ENCODE measurements around the gene SMC1B.
"Not testable (repeated sequence)": the region's sequence is repeated elsewhere in the genome, so short reads cannot be mapped to it uniquely, and the experiment has no call there.

The SMC1B gene

DNA sequence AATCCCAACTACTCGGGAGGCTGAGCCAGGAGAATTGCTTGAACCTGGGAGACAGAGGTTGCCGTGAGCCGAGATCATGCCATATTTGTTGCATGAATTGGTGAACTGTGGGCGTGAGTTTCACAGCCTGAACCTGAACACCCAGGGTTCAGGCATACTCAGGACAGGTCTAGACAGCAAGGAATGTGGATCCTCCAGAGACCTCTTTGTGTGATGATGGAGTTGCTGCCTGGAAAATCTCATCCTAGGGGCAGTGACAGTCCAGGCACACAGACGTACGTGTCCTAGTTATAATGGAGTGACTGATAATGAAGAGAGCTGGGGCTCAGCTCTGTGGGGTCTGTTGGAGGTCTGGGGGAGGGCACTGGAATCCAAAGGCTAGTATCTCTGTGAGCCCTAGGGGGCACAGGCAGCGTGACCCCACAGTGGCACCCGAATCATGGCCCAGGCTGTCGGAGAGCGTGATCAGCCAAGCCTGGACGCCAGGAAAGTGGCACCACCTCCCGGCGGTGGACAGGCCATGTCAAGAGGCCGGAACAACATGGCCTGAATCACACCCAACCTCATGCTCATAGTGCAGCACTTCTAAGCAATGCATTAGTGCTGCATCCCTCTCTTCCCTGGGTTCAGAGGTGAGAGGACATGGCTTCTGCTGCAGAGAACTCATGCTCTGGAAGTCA is 31.8 kb upstream of the SMC1B start:
- DNase-seq, result no peak
- Histone ChIP-seq H3K4me3 (ENCODE audit: insufficient read depth, low read depth, low read length, poor library complexity, severe bottlenecking) (no peak overlapping the region), H3K27ac (ENCODE audit: insufficient read depth, low read length, poor library complexity, severe bottlenecking) (no peak overlapping the region), H3K36me3 (ENCODE audit: control insufficient read depth, insufficient read depth, low read length) (no peaks in the 10 kb centered on the region), H3K27me3 (replicated peaks; ENCODE audit: control insufficient read depth, insufficient read depth, low read length, poor library complexity, severe bottlenecking) (no peaks in the 10 kb centered on the region), H3K9me3 (ENCODE audit: control insufficient read depth, low read length) (no peaks in the 10 kb centered on the region), H3K4me1 (ENCODE audit: control insufficient read depth, insufficient read depth, low read length, poor library complexity, severe bottlenecking) (no peaks in the 10 kb centered on the region)

GRCh38 chr22:45444168-45444567 is 30.8 kb upstream of the SMC1B start:
- no peaks in the 10 kb centered on the region for H3K27me3 ChIP-seq (replicated peaks; ENCODE audit: control insufficient read depth, insufficient read depth, low read length, poor library complexity, severe bottlenecking)
- no peaks in the 10 kb centered on the region for H3K4me1 ChIP-seq (ENCODE audit: control insufficient read depth, insufficient read depth, low read length, poor library complexity, severe bottlenecking)
- DNase-seq, result no peak
- no peak overlapping the region for H3K4me3 ChIP-seq (ENCODE audit: insufficient read depth, low read depth, low read length, poor library complexity, severe bottlenecking)
- H3K36me3 ChIP-seq (ENCODE audit: control insufficient read depth, insufficient read depth, low read length), result no peaks in the 10 kb centered on the region
- no peaks in the 10 kb centered on the region for H3K9me3 ChIP-seq (ENCODE audit: control insufficient read depth, low read length)
- H3K27ac ChIP-seq (ENCODE audit: insufficient read depth, low read length, poor library complexity, severe bottlenecking), result no peak overlapping the region

DNA sequence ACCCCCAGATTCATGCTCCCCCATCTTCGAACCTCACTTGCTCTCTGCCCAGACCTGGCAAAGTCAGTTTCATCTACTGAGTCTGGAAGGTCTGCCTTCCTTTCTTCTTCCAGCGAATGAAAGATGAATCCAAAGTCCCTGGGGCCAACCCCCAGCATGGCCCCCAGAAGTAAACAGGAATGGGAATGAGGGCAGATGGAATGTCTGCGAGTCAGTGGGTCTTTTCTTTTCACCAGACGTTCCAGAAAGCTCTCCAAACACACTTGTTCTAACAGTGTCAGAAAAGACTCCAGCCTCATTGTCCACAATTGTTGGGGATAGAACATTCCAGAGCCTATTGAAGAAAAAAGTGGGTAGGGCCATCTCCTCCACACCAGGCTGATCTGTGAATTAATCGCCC is 28.7 kb upstream of the SMC1B start:
- H3K27me3 ChIP-seq (replicated peaks; ENCODE audit: control insufficient read depth, insufficient read depth, low read length, poor library complexity, severe bottlenecking), result no peaks in the 10 kb centered on the region
- H3K4me3 ChIP-seq (ENCODE audit: insufficient read depth, low read depth, low read length, poor library complexity, severe bottlenecking), result no peak overlapping the region
- H3K4me1 ChIP-seq (ENCODE audit: control insufficient read depth, insufficient read depth, low read length, poor library complexity, severe bottlenecking), result no peaks in the 10 kb centered on the region

DNA sequence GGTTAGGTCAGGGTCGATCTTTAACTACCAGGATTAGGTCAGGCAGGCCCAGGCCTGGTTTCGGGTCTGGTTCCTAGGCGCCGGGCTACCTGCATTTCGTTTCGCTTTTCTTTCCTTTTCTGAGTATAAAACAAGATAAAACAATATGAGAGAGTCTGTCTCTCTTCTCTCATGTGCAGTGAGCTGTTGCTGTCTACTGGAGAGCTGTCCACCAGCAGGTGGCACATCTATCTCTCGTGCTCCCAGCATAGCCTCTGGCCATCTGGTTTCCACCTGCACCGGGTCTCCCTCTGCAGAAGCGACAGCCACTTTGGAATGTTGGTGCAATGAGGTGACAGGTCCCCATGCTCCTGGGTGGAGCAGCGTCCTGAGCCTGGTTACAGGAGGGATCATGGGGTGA is 27.7 kb upstream of the SMC1B start:
- Histone ChIP-seq H3K4me3 (ENCODE audit: insufficient read depth, low read depth, low read length, poor library complexity, severe bottlenecking) (no peak overlapping the region), H3K36me3 (ENCODE audit: control insufficient read depth, insufficient read depth, low read length) (no peaks in the 10 kb centered on the region), H3K4me1 (ENCODE audit: control insufficient read depth, insufficient read depth, low read length, poor library complexity, severe bottlenecking) (no peaks in the 10 kb centered on the region), H3K27ac (ENCODE audit: insufficient read depth, low read length, poor library complexity, severe bottlenecking) (no peak overlapping the region), H3K27me3 (replicated peaks; ENCODE audit: control insufficient read depth, insufficient read depth, low read length, poor library complexity, severe bottlenecking) (no peaks in the 10 kb centered on the region), H3K9me3 (ENCODE audit: control insufficient read depth, low read length) (no peaks in the 10 kb centered on the region)
- no peak for DNase-seq

More for the DNA sequence above, 28.7 kb upstream of the SMC1B start:
- Histone ChIP-seq H3K9me3 (ENCODE audit: control insufficient read depth, low read length) (no peaks in the 10 kb centered on the region), H3K27ac (ENCODE audit: insufficient read depth, low read length, poor library complexity, severe bottlenecking) (no peak overlapping the region), H3K36me3 (ENCODE audit: control insufficient read depth, insufficient read depth, low read length) (no peaks in the 10 kb centered on the region)
- DNase-seq, result no peak

DNA sequence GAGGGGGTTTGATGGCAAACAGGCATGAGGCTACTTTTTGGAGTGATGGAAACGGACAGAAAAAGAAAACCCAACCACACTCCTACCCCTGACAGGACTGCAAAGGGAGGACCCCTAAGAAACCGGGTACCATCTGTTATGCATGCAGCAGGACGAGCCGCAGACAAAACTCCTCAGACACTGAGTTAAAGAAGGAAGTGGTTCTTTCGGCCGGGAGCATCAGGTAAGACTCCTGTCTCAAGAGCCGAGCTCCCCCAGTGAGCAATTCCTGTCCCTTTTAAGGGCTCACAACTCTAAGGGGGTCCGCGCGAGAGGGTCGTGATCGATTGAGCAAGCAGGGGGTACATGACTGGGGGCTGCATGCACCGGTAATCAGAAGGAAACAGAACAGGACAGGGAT is 27.3 kb upstream of the SMC1B start:
- H3K4me3 ChIP-seq (ENCODE audit: insufficient read depth, low read depth, low read length, poor library complexity, severe bottlenecking); H3K9me3 ChIP-seq (ENCODE audit: control insufficient read depth, low read length); H3K27me3 ChIP-seq (replicated peaks; ENCODE audit: control insufficient read depth, insufficient read depth, low read length, poor library complexity, severe bottlenecking); H3K4me1 ChIP-seq (ENCODE audit: control insufficient read depth, insufficient read depth, low read length, poor library complexity, severe bottlenecking); H3K36me3 ChIP-seq (ENCODE audit: control insufficient read depth, insufficient read depth, low read length); DNase-seq; H3K27ac ChIP-seq (ENCODE audit: insufficient read depth, low read length, poor library complexity, severe bottlenecking): not testable (repeated sequence)

DNA sequence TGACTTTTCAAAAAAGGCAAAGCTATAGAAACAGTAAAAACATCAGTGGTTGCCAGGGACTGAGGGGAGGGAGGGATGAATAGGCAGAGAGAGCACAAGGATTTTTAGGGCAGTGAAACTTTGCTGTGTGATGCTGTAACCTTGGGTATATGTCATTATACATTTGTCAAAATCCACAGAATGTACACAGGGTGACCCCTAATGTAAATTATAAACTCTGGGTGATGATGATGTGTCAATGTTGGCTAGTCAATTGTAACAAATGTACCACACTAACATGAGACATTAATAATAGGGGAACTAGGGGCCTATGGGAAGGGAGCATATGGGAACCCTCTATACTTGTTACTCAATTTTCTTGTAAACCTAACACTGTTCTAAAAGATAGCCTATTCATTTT is 24.9 kb upstream of the SMC1B start:
- H3K4me1 ChIP-seq (ENCODE audit: control insufficient read depth, insufficient read depth, low read length, poor library complexity, severe bottlenecking), result no peaks in the 10 kb centered on the region
- no peaks in the 10 kb centered on the region for H3K9me3 ChIP-seq (ENCODE audit: control insufficient read depth, low read length)
- no peak overlapping the region for H3K4me3 ChIP-seq (ENCODE audit: insufficient read depth, low read depth, low read length, poor library complexity, severe bottlenecking)
- no peaks in the 10 kb centered on the region for H3K27me3 ChIP-seq (replicated peaks; ENCODE audit: control insufficient read depth, insufficient read depth, low read length, poor library complexity, severe bottlenecking)
- no peaks in the 10 kb centered on the region for H3K36me3 ChIP-seq (ENCODE audit: control insufficient read depth, insufficient read depth, low read length)
- H3K27ac ChIP-seq (ENCODE audit: insufficient read depth, low read length, poor library complexity, severe bottlenecking), result no peak overlapping the region
- no peak for DNase-seq

- H3K4me1 ChIP-seq (ENCODE audit: control insufficient read depth, insufficient read depth, low read length, poor library complexity, severe bottlenecking); H3K9me3 ChIP-seq (ENCODE audit: control insufficient read depth, low read length); H3K4me3 ChIP-seq (ENCODE audit: insufficient read depth, low read depth, low read length, poor library complexity, severe bottlenecking); H3K27ac ChIP-seq (ENCODE audit: insufficient read depth, low read length, poor library complexity, severe bottlenecking); H3K27me3 ChIP-seq (replicated peaks; ENCODE audit: control insufficient read depth, insufficient read depth, low read length, poor library complexity, severe bottlenecking); H3K36me3 ChIP-seq (ENCODE audit: control insufficient read depth, insufficient read depth, low read length); DNase-seq: not testable (repeated sequence)
Measured at GRCh38 chr22:45436871-45437517, 23.6 kb upstream of the SMC1B start.

- Histone ChIP-seq H3K4me3 (ENCODE audit: insufficient read depth, low read depth, low read length, poor library complexity, severe bottlenecking) (no peak overlapping the region), H3K27ac (ENCODE audit: insufficient read depth, low read length, poor library complexity, severe bottlenecking) (no peak overlapping the region), H3K4me1 (ENCODE audit: control insufficient read depth, insufficient read depth, low read length, poor library complexity, severe bottlenecking) (no peaks in the 10 kb centered on the region), H3K36me3 (ENCODE audit: control insufficient read depth, insufficient read depth, low read length) (no peaks in the 10 kb centered on the region), H3K9me3 (ENCODE audit: control insufficient read depth, low read length) (no peaks in the 10 kb centered on the region), H3K27me3 (replicated peaks; ENCODE audit: control insufficient read depth, insufficient read depth, low read length, poor library complexity, severe bottlenecking) (no peaks in the 10 kb centered on the region)
- peak; percentile 61 to 70 (median 65) for DNase-seq
Measured at GRCh38 chr22:45435544-45436139, 22.2 kb upstream of the SMC1B start.

- Histone ChIP-seq H3K4me1 (ENCODE audit: control insufficient read depth, insufficient read depth, low read length, poor library complexity, severe bottlenecking) (no peaks in the 10 kb centered on the region), H3K36me3 (ENCODE audit: control insufficient read depth, insufficient read depth, low read length) (no peaks in the 10 kb centered on the region), H3K27me3 (replicated peaks; ENCODE audit: control insufficient read depth, insufficient read depth, low read length, poor library complexity, severe bottlenecking) (no peaks in the 10 kb centered on the region), H3K9me3 (ENCODE audit: control insufficient read depth, low read length) (no peaks in the 10 kb centered on the region), H3K27ac (ENCODE audit: insufficient read depth, low read length, poor library complexity, severe bottlenecking) (no peak overlapping the region), H3K4me3 (ENCODE audit: insufficient read depth, low read depth, low read length, poor library complexity, severe bottlenecking) (no peak overlapping the region)
- no peak for DNase-seq
Measured at GRCh38 chr22:45434981-45435380, 21.6 kb upstream of the SMC1B start.

- H3K4me3 ChIP-seq (ENCODE audit: insufficient read depth, low read depth, low read length, poor library complexity, severe bottlenecking), result no peak overlapping the region
- no peaks in the 10 kb centered on the region for H3K9me3 ChIP-seq (ENCODE audit: control insufficient read depth, low read length)
- no peaks in the 10 kb centered on the region for H3K36me3 ChIP-seq (ENCODE audit: control insufficient read depth, insufficient read depth, low read length)
- no peak overlapping the region for H3K27ac ChIP-seq (ENCODE audit: insufficient read depth, low read length, poor library complexity, severe bottlenecking)
- H3K27me3 ChIP-seq (replicated peaks; ENCODE audit: control insufficient read depth, insufficient read depth, low read length, poor library complexity, severe bottlenecking), result no peaks in the 10 kb centered on the region
- no peak for DNase-seq
- H3K4me1 ChIP-seq (ENCODE audit: control insufficient read depth, insufficient read depth, low read length, poor library complexity, severe bottlenecking), result no peaks in the 10 kb centered on the region
Measured at GRCh38 chr22:45430871-45431270, 17.5 kb upstream of the SMC1B start.

All from effector memory CD4-positive, alpha-beta T cell (primary cell).